Heart left ventricle (tissue), 13 donors: Measurements from ENCODE around the gene TRIM22.

ENCODE experiments used
- CTCF ChIP-seq, 12 donors: fragments of 200-600 bp; sonication (generic) in 4 of 12; IDR thresholded peaks; one replicate each; pipeline versions ENCODE4 v1.5.0 to v1.8.0; 2018 to 2022; ENCODE audit warnings: antibody characterized with exemption in 12 of 12, mild to moderate bottlenecking in 5 of 12
- POLR2A ChIP-seq, 2 donors: fragments of 450-650 bp; IDR thresholded peaks; one replicate each; pipeline ENCODE4 v1.6.1; 2017; ENCODE audit warnings: antibody characterized with exemption in 2 of 2, mild to moderate bottlenecking in 2 of 2, moderate library complexity in 2 of 2
- donor health status: ischemic (EF 13 %, LVEDD 7.1; RV severe dilation, severe dysfunction).
- donor health status: DM: no; HTN: yes; CAD: no.
- donor health status: DM: no; HTN: no; CAD: no.
- donor health status: ischemic (EF 25% LVEDD 6.9; RV normal size, moderate dysfunction).
- donor health status: ischemic (EF 25% LVEDD 5.7; RV mildly dilated, moderate dysfunction).
- donor health status: ischemic (EF 35%, LVEDD 5.7; RV mildly dilated, moderate dysfunction).
- donor health status: nonischemic (EF 11% LVEDD 7.7; RV severe dilation, severe dysfunction).
- donor health status: DM: yes; HTN: yes; CAD: no.
- donor health status: PGD.
- donor health status: ischemic (EF 29% LVEDD 5.4; RV normal size, mild dysfunction).
- donor health status: nonischemic (EF 23%, LVEDD 6.1; RV moderate dilation, normal function).

- TF ChIP-seq CTCF (IDR thresholded peaks at IDR 0.05) (no peak), POLR2A (IDR thresholded peaks at IDR 0.05) (no peak)
Observed at GRCh38 chr11:5749836-5750235, 60.2 kb downstream of the TRIM22 start.
